Measurements from ENCODE around the gene CHMP6. TPM values are rescaled to one million over a fixed set of nuclear protein-coding genes. Genes with fewer than 3 reads are reported as not detected.

CHMP6 gene
- polyA plus RNA-seq, 3 donors = 20.3 to 44.8 (median 44.1) TPM

DNA sequence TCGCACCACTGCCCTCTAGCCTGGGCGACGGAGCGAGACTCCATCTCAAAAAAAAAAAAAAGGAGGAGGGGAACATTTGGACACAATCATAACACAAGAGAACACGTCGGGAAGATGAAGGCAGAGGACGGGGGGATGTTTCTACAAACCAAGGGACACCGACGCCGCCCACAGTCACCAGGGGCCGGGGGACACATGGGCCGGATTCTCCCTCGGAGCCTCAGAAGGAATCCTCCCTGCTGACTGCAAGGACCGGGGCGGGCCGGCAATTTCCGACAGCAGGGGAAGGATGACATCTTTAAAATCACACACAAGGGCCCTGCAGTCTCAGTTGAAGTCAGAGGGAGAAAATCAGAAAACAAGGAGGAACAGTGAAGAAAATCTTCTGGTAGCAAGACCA, 8.1 kb upstream of the CHMP6 start:
- no peak overlapping the region for H2AFZ ChIP-seq (ENCODE audit: insufficient read depth, low read depth, low read length, poor library complexity, severe bottlenecking)
- WGBS (ENCODE audit: insufficient coverage) = 100% methylated on average over 3 of the region's 17 CpGs
- H4K20me1 ChIP-seq (ENCODE audit: insufficient read depth, low read length) = no peaks in the 10 kb centered on the region
- DNase-seq = no peak
- Mint-ChIP-seq H3K4me3 (no peak overlapping the region), H3K27ac (peak overlapping the region in 1 of 7 donors; percentile 9), H3K27me3 (ENCODE audit: low read depth in 3 of 3) (peaks cover 5 to 19% (median 12%) of the 10 kb centered on the region in 3 donors), H3K36me3 (no peaks in the 10 kb centered on the region), H3K4me1 (peaks cover 20% of the 10 kb centered on the region), H3K9me3 (peaks cover 0 to 1% (median 0%) of the 10 kb centered on the region in 7 donors)
- H3K9ac ChIP-seq (ENCODE audit: insufficient read depth, low read length, poor library complexity, severe bottlenecking) = no peak overlapping the region
- no peak overlapping the region for H3K4me3 ChIP-seq (replicated peaks in 1 of 3; ENCODE audit: low read depth in 2 of 3, low read length in 3 of 3)
- peaks cover 19 to 23% of the 10 kb centered on the region in 2 donors for H3K4me1 ChIP-seq (ENCODE audit: control insufficient read depth in 1 of 2, insufficient read depth in 2 of 2, low read length in 2 of 2)
- no peaks in the 10 kb centered on the region for H3K79me2 ChIP-seq (ENCODE audit: insufficient read depth, low read length)
- TF ChIP-seq, protein P1, sequence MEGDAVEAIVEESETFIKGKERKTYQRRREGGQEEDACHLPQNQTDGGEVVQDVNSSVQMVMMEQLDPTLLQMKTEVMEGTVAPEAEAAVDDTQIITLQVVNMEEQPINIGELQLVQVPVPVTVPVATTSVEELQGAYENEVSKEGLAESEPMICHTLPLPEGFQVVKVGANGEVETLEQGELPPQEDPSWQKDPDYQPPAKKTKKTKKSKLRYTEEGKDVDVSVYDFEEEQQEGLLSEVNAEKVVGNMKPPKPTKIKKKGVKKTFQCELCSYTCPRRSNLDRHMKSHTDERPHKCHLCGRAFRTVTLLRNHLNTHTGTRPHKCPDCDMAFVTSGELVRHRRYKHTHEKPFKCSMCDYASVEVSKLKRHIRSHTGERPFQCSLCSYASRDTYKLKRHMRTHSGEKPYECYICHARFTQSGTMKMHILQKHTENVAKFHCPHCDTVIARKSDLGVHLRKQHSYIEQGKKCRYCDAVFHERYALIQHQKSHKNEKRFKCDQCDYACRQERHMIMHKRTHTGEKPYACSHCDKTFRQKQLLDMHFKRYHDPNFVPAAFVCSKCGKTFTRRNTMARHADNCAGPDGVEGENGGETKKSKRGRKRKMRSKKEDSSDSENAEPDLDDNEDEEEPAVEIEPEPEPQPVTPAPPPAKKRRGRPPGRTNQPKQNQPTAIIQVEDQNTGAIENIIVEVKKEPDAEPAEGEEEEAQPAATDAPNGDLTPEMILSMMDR (IDR thresholded peaks at IDR 0.05) = no peak
- H3K4me2 ChIP-seq (replicated peaks; ENCODE audit: extremely low read depth, low read length, poor library complexity, severe bottlenecking) = no peak overlapping the region
- intact Hi-C loops (cut with micrococcal nuclease) = loop anchor here in 1 of 2 donors (5.0 to 10.0 kb wide), 2 partner anchors 119 to 406 kb away; no protein-coding TSS in a partner anchor
- H3K36me3 ChIP-seq (replicated peaks in 1 of 2; ENCODE audit: control insufficient read depth in 1 of 2, insufficient read depth in 2 of 2, low read length in 2 of 2) = no peaks in the 10 kb centered on the region
- no peaks in the 10 kb centered on the region for H3K9me3 ChIP-seq (replicated peaks in 1 of 2; ENCODE audit: control insufficient read depth in 1 of 2, insufficient read depth in 1 of 2, low read length in 2 of 2)
- H3K27ac ChIP-seq (ENCODE audit: low read depth in 1 of 2, low read length in 2 of 2) = no peak overlapping the region
- peaks cover 0 to 3% of the 10 kb centered on the region in 2 donors for H3K27me3 ChIP-seq (ENCODE audit: control insufficient read depth in 2 of 2, insufficient read depth in 2 of 2, low read length in 2 of 2)

DNA sequence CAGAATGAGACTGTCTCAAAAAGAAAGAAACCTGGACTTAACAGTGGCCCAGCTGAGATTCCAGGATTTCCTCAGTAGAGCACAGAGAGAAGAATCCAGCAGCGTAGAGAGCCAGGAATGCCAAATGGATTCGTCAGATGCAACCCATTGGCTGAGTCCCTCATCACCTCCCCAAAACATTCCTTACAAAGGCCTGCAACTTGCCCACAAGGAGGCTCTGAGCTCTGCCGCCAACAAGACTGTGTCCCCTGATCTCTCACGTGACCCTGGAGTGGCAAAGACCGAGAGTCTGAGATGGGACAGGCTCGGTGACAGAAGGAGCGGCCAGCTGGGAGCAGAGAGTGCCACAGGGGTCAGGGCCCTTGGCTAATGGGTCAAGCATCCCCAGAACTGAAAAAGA, 6.9 kb upstream of the CHMP6 start:
- H3K36me3 Mint-ChIP-seq = no peaks in the 10 kb centered on the region
- intact Hi-C loops (cut with micrococcal nuclease) = loop anchor here in 1 of 2 donors (5.0 to 10.0 kb wide), 2 partner anchors 120 to 407 kb away; no protein-coding TSS in a partner anchor
- no peak overlapping the region for H3K4me2 ChIP-seq (replicated peaks; ENCODE audit: extremely low read depth, low read length, poor library complexity, severe bottlenecking)

More for the DNA sequence above, 6.9 kb upstream of the CHMP6 start:
- no peak overlapping the region for H3K4me3 Mint-ChIP-seq
- H3K27ac Mint-ChIP-seq = no peak overlapping the region
- DNase-seq = no peak
- Histone ChIP-seq H3K4me1 (ENCODE audit: control insufficient read depth in 1 of 2, insufficient read depth in 2 of 2, low read length in 2 of 2) (peaks cover 29 to 34% of the 10 kb centered on the region in 2 donors), H3K9ac (ENCODE audit: insufficient read depth, low read length, poor library complexity, severe bottlenecking) (no peak overlapping the region), H3K9me3 (replicated peaks in 1 of 2; ENCODE audit: control insufficient read depth in 1 of 2, insufficient read depth in 1 of 2, low read length in 2 of 2) (no peaks in the 10 kb centered on the region), H4K20me1 (ENCODE audit: insufficient read depth, low read length) (no peaks in the 10 kb centered on the region), H3K27ac (ENCODE audit: low read depth in 1 of 2, low read length in 2 of 2) (no peak overlapping the region), H3K4me3 (replicated peaks in 1 of 3; ENCODE audit: low read depth in 2 of 3, low read length in 3 of 3) (no peak overlapping the region), H3K27me3 (ENCODE audit: control insufficient read depth in 2 of 2, insufficient read depth in 2 of 2, low read length in 2 of 2) (peaks cover 0 to 8% of the 10 kb centered on the region in 2 donors), H2AFZ (ENCODE audit: insufficient read depth, low read depth, low read length, poor library complexity, severe bottlenecking) (no peak overlapping the region), H3K36me3 (replicated peaks in 1 of 2; ENCODE audit: control insufficient read depth in 1 of 2, insufficient read depth in 2 of 2, low read length in 2 of 2) (no peaks in the 10 kb centered on the region), H3K79me2 (ENCODE audit: insufficient read depth, low read length) (no peaks in the 10 kb centered on the region)
- H3K9me3 Mint-ChIP-seq = peaks cover 0 to 1% (median 0%) of the 10 kb centered on the region in 7 donors
- H3K27me3 Mint-ChIP-seq (ENCODE audit: low read depth in 3 of 3) = peaks cover 13 to 28% (median 19%) of the 10 kb centered on the region in 3 donors
- H3K4me1 Mint-ChIP-seq = peaks cover 31% of the 10 kb centered on the region
- WGBS (ENCODE audit: insufficient coverage) = 98% methylated on average over 7 of the region's 7 CpGs
- TF ChIP-seq, protein P1 (IDR thresholded peaks at IDR 0.05) = no peak

Data from CD14-positive monocyte (primary cell).